ENCODE results near the gene SLC26A5.

The SLC26A5 gene

DNA sequence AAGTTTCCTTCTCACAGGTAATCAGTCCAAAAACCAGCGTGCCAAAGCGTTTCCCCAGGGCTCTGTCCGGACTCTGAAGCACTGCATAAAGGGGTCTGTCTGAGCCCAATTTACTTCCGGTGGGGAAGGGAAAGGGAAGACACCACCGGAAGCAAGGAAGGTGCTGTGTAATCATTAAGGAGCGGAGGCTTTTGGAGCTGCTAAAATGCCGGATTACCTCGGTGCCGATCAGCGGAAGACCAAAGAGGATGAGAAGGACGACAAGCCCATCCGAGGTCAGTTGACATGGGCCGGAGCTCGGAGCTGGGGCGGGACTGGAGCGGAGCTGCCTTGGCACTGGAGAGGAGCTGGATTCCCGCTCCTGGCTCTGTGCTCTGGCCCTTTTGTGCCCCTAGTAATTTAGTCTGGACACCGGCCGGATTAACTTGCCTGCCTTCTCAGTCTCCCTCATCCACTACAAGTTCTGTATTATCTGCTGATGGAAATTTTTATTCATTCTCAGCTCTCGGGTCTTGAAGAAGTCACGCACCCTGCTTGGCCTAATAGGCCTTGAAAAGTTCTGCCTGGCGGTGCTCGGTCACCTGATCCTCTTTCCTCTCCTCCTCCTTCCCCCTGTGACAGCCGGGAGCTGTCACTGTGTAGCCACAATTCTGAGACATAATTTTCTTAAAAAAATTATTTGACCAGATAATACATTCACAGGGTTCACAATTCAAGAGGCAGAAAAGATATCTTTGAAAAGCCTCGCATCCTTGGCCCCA, 98.3 kb downstream of the SLC26A5 start, which contains the start of gene PSMC2:
TSS of gene PSMC2 (plus strand) at position 137 of the 761 bp plus-strand sequence. CDS start at position 206, 69 bp downstream.
- peak; percentile 91 for DNase-seq

DNA sequence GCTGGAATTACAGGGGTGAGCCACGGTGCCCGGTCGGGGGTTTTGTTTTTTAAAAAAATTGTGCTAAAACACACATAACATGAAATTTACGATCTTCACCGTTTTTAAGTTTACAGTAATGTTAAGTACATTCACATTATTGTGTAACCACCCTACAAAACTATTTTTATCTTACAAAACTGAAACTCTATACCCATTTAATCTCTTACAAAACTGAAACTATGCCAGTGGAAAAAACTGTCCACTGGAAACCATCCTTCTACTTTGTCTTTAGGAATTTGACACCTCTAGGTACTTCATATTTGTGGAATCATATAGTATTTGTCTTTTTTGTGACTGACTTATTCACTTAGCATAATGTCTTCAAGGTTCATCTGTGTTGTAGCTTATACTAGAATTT, 99.6 kb downstream of the SLC26A5 start:
- no peak for DNase-seq

DNA sequence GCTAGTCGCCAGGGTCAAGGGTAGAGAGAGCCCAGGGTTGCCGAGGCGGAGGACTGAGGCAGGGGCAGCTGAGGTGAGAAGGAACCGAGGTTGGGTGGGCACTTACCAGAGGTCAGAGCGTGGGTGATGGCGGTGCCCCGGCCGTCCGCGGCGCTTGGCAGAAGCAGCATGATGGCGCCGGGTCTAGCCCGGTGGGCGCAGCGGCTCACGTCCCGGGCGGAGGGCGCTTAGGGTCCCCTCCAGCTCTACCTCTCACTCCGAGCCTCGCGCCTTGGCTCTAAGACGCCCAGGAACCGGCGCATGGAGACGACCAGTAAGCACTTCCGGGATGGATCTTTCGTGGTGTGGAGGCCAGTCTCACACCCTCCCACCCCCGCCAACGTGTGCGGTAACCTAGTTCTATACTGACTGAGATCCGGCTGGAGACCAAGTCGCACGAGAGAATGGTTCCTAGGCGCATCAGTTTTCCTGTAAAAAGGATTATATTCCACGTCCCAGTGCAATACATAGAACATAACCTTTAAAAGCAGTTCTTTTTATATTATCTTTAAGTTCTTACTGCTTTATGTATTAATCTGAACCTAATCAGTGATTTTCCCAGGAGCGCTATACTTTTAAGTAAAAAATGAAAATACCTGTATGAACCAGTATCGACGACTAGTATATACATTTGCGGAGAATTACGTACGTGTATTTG, 101.4 kb downstream of the SLC26A5 start, which contains the start of gene DNAJC2:
TSS of gene DNAJC2 (minus strand) at position 315 of the 697 bp plus-strand sequence. CDS start at position 170, 145 bp downstream.
- peak; percentile 92 for DNase-seq

DNA sequence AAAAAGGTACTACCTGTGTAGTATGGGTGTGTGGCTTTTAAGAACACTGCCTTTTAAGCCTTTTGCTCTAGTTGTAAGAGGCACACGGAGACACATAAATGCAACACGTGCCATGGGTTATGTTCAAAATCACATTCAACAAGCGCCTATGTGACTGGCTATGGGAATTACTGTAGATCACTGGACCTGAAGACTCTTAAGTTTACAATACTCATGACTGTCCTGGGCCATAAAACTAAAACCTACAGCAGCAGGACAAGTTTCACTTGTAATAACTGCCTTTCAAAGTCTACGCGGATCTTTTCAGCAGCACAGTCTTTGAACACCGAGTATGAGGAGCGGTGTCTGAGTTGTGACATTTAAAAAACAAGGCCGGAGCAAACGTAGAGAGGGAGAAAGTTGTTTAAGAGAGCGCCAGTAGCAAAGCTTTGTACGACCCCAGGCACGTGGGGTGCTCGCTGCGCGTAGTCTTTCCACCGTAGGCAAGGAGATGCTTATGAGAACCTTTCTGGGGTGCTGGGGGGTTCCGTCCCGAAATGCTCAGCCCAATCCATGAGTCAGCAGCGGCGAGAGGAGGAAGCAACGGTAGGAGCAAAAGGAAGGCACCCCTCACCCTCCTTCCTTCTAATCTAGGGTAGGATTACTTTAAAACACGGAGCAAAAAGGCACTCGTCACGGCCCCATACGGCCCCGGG, 102.1 kb downstream of the SLC26A5 start:
- DNase-seq, result peak; percentile 43

DNA sequence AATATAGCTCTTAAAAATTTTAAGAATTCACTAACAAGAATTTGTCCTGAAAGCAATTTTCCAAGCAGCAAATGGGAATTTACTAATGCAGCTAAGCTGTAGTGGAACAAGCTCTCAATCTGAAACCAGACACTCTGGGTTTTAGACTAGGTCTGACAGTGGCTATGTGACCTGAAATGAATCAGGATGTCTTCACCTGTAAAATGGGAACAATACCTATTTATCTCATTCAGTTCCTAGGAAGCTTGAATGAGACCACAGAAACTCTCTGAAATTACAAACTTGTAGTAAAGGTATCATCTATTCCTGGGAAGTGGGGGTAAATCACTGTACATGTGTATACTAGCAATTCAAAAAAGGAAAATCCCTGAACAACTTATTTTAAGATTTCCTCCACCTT, 102.7 kb downstream of the SLC26A5 start:
- DNase-seq, result no peak

DNA sequence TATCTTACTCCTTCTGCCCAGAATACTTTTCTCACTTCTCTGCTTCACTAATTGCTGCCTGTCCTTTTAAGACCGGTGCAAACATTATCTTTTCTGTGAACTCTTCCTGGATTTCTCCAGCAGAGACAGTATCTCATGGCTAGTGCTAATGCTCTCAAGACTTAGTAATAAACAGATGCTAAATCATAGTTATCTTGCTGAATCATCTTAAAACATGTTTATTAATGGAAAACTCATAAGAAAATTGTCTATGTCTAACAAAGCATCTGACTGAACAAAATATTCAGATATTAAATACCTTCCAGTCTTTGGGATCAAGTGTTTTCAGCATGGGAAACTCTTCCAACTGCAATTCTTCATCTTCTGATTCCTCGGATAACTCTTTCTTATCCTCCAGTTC, 104.5 kb downstream of the SLC26A5 start:
- no peak for DNase-seq

DNA sequence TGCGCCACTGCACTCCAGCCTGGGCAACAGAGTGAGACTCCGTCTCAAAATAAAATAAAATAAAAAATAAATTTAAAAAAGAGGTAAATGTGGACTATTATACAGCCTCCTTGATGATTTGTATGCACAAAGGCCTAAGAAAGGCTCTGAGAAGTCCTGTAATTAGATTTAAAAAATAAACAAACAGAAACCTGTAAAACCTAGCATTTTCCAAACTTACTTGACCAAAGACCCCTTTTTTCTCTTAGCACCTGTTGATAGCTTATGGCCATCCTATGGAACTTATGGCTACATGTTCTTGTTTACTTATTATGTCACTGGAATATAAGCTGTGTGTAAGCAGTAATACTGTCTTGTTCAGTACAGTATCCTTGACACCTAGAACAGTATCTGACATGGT, 107.1 kb downstream of the SLC26A5 start:
- no peak for DNase-seq

DNA sequence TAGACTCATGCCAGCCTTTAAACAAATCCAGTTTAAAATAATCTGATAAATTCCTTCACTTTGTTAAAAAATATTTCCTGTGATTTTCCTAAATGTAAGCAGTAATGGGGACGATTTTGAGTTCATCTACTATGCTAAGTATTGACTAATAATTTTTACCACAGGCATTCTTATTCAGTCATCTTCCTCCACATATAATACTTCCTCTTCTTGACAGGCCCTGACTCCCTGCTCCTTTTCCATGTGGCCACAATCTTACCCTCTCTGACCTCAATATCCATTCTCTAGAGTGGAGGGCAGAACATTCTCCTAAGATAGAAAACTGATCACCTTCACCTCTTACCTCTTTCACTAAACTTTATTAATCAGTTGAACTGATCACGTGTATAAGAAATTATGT, 109.2 kb downstream of the SLC26A5 start:
- DNase-seq, result no peak

DNA sequence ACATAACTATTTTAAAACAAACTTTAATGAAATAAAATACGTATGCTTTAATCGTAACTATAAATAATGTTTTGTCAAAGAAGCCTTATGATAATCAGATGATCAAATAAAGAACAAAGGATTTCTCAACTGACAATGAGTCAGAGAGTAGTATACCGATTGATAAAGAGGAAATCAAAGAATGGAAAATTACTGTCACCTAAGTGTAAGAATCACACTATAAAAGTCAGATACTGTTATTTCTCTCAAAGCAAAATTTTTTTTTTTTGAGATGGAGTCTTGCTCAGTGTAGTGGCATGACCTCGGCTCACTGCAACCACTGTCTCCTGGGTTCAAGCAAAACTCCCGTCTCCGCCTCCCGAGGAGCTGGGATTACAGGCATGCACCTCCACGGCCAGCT, 120.3 kb downstream of the SLC26A5 start:
- DNase-seq, result no peak
